ENCODE measurements around the gene CEP83.

The CEP83 gene

DNA sequence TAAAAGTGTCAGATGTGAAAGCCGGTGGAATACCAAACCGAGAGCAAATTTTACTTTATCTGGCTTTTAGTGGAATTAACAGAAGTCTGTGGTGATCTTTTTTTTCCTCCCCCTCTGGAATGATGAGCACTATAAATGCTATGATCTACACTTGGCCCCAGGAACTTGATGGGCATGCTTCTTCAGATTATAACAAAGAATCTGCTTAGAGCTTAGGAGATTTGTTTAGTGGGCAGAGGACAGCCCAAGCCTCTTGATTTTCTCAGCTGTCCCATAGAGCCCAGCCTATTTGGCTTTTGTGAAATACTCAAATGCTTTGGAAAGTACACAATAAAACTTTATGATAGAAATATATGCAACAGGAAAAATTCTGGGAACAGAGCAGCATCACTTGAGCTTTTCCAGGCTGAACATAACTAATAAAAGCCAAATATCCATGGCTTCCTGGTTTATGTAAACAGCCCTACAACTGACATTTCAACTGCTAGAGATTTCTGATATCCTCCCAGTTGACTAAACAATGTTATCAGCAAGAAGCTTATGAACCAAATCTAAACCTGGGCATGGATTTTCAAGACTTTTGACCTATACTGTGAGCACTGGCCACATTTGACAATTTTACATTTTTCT, 161.7 kb downstream of the CEP83 start:
- DNase-seq, result no peak

DNA sequence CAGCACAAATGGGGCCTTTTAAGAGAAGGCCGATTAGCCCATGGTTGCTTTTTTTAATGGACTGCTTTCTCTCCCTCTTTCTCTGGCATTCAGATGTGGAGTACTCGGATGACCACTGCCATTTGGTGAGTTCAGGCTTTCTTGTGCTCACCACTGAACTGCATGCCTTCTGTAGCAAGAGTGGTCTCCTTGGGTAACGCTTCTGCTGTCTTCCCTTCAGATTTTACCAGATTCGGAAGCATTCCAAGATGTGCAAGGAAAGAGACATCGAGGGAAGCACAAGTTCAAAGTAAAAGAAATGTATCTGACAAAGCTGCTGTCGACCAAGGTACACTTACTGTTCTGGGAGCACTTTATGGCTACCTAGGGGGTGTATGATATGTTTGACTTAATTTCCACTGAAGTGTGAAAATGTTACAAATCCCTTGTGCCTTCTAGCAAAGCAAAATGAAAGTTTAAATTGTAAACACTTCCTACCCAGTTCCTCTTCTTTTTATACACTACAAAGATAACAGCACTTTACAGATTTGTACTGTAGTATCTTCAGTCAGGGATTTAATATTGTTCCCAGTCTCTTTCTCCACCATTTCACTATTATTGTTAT, 162.5 kb downstream of the CEP83 start:
- DNase-seq, result no peak

DNA sequence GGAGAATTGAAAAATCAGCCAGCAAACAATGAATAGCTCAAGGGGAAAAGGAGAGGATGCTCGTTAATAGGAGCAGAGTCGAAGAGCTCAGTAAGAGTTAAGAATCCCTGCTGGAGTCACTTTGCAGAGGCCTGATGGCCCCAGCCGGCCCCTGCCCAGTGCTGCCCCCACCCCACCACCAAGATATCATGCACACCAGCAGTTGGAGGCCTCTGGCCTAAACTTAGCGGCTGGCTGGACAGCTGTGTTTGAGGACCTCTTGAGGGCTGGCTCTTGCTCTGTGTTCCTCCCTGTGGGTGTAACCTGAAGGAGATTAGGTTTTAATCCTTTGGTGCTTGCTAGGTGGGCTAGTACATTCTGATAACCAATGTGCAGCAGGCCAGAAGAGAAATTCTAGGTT, 169.3 kb downstream of the CEP83 start:
- DNase-seq, result no peak

DNA sequence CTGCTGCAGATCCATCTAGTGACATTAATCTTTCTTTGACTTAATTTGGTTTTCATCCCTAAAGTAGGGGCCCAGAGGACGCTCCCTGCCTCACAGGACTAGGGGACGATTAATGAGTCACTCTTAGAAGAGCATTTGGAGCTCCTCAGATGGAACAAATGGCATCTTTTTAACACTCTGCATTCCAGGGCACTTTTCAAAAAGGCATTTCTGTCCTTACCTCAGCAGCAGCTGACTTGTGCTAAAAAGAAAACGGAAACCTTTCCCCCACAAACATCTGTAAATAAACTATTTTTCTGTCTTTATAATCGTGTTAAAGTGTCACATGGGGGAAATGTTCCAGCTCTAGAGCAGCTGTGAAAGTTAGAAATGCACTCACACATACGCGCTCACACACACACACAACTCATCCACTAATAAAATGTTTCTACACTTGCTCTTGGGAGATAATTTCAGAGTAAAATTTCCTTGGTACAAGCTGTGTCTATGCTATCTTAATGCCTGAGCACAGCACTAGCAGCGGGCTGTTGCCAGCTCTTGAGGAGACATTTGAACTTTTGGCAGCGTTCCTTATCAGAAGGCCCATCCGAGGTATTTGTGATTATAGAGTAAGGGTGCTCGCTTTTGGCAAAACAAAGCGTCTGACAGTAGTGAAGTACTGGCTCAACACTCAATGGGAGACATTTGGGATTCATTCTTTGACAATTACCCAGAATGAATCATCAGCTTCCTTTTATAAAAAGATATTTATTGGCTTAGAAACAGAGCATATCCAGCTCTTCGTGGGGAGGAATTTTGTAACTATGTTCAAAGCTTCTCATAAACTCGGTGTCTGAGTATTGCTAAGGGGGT, 170.0 kb downstream of the CEP83 start:
- no peak for DNase-seq

DNA sequence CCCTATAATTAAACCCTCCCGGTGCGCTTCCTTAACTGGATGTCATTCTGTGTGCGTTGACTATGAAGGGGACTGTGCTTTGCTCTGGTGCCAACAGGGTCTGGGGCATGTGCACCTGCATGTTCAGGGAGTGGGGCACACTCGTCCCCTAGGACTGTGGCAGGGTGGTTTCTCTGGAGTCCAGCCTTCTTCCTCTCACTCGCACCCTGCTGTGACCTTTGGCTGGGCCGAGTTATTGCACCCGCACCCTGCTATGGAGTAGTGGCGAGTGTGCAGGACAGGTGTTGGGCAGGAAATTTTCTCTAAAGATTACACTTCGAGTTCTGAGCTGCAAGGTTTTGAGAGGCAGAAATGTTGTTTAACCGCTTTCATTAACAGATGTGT, 172.4 kb downstream of the CEP83 start:
- DNase-seq, result no peak

DNA sequence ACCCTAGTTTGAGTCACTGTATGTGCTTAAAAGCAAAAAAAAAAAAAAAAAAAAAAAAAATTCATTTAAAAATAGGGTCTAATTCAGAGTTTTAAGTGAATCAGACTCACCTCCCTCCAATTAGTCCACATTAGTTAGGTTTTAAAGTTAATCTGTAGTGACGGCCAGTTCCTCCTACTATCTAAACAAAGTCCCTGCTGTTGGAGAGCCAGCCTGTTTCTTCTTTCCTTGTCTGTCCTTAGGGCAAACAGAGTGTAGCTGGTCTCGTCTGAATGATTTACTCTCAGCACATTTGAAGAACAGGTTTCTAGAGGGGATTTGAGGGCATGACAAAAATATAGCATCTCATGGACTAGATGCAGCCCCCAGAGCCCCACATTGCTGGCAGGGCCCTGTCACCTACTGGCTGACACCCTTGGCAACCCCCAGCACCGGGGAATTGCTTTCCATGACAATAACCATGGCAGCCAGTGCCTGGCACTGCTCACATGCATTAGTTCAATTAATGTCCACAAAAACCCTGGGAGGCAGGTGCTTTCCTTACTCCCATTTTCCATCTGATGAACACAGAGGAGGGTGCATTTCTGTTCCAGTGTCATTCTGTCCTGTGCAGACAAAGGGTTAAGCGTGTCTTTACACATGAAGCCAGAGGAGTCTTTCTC, 173.0 kb downstream of the CEP83 start:
- DNase-seq, result no peak

DNA sequence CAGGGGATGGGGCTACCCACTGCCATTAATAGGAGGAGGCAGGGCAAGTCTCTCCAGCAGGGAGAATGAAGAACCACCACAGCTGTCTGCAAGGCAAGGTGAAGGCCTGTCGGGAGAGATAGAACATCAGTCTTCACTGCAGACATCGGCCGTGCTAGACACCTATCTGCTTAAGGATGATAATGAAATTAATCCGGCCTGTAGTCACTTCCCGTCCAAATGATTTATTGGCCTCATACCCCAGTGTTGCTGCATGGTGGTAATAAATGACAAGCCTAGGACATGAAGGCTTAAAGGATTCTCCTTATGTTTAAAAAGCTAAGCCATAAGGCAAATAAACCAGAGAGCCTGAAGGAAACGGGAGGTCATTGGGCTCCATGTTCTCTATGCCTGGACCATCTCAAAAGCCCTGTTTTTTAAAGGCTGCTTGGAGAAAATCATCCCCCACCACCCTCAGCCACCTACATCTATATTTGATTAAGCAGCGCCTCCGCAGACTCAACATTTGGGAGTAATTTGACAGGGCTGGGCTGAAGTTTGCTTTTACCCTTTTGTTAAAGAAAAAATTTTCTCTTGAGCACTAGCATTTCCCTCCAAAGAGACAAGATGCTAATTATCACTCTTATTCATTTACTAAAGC, 173.6 kb downstream of the CEP83 start:
- DNase-seq, result no peak

DNA sequence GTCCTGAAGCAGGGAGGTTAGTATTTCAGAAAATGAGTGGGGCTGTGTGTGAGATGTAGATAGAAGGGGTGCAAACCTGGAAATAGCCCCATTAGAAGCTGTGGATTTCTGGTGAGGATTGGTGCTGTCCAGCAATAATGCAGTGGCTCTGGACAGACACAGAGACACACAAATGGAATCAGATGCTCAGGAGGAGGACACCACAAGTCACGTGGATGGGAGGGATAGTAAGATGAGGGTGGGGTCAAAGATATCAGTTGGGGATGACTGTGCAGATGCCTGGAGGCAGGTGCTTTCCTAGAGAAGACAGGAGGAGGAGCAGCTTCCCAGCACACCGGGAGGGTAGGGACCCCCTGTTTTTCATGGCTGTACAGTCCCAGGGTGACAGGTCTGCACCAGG, 174.8 kb downstream of the CEP83 start:
- DNase-seq, result no peak

DNA sequence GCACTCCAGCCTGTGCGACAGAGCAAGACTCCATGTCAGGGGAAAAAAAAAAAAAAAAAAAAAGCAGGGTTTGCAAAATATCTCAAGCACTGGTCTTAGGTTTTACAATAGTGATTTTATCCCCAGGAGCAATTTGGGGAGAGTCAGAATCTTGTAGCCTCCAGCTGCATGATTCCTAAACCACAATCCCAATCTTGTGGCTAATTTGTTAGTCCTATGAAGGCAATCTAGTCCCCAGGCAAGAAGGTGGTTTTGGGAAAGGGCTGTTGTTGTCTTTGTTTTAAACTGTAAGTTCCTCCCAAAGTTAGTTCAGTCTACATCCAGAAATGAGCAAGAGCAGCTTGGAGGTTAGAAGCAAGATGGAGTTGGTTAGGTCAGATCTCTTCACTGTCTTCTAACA, 175.6 kb downstream of the CEP83 start:
- no peak for DNase-seq

DNA sequence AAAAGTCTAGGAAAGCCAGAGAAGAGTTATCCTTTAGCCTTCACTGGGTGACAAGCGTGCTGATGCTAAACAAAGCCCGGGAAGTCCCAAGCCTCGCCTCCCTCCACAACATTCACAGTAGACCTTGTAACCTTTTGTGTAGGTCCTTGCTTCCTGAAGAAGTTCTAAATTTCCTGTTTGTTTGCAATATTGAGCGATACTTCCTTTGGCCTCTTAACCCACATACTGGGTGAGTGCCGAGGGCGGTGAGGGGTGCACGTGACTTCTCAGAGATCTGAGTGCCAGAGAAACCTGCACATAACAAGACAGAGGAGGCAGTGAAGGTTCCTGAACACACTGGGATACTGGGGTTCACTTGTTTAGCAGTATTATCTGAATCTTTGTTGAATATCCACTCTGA, 177.0 kb downstream of the CEP83 start:
- peak; percentile 23 to 61 for DNase-seq

DNA sequence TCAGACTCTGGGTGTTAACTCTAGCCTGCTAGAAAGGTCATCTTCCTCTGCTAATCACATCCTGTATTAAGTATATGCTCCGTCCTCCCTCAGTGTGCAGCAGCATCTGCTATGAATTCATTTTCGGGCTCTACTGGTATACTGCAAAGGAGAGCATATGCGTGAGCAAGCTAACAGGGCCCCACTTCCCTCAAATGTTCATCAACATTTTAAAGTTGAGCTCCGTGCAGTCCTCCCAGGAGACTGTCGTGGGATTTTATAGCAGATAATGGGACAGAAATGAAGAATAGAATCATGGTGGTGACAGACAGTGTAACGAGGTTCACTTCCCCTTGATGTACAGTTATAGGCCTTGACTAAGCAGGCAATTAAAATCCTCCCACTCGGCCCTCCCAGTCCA, 179.6 kb downstream of the CEP83 start:
- DNase-seq, result no peak

DNA sequence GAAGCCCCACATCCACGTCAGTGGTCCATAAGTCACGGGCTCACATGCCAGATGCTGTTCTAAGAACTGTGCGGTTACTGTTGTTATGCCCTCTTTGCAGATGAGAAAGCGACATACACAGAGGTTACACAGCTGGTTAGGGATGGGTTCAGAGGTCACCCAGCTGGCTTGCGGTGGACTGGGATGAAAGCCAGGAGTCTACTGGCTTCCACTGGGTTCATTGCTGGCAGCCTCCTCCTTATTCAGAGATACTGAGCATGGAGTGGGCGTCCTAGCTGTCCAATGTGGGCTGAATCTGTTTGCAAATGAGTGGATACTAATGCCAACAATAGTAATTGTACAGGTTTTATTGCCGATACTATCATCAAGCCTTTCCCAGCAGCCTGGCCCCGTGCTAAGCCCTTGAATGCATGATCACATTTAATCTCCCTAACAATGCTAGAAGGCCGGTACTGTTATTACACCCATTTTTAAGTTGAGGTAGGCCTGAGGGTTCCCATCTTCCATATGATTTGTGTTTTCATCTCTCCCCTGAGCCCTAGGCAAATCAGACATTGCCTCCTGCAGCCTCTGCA, 182.2 kb downstream of the CEP83 start:
- DNase-seq, result no peak

DNA sequence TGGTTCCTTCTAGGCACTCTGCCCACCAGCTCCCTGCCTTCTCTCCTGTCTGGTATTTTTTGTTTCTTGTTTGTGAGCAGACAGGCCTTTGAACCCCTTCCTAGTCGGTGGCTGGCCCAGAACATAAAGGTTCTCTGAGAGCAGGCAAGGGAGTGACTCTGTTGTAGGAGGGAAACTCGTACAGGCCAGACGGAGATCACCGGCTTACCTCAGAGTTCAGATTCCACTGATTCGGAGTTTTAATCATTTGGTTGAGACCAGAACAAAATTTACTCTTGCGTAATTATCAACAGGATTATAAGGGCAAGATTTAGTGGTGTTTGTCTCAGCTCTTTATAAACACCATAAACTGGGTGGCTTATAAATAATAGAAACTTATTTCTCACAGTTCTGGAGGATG, 182.9 kb downstream of the CEP83 start:
- no peak for DNase-seq

DNA sequence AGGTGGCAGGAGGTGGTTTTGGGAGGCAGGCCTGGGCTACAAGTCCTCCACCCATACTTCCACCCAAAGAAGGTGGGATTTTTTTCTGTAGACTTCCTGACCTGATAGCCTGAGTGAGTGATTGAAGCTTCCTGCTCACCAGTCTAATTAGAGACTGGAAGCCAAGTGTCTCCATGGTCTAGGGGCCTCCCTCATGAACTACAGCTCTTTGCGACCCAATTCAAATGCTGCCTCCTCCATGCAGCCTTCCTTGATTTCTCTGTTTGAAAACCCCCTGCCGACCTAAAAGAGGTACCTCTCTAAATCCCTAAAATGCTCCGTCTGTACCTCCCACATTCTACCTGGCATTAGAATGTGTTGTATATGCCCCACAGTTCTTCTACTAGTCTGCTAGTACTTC, 186.4 kb downstream of the CEP83 start:
- DNase-seq, result no peak

DNA sequence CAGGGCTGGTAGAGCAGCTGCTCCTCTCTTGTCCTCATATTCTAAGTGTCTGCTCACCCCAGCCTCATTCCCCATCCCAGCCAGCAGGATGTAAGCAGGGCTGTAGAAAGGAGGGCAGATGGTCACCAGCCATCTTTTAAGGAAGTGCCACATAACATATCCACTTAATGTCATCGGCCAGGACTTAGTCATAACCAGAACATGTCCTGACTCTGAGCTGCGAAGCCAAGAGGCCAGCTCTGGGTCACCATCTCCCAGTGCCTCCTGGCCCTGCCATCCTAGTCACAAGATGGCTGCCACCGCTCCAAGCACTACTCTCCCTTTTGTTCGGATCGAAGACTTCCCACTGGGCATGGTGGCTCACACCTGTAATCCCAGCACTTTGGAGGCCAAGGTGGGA, 187.4 kb downstream of the CEP83 start:
- no peak for DNase-seq

DNA sequence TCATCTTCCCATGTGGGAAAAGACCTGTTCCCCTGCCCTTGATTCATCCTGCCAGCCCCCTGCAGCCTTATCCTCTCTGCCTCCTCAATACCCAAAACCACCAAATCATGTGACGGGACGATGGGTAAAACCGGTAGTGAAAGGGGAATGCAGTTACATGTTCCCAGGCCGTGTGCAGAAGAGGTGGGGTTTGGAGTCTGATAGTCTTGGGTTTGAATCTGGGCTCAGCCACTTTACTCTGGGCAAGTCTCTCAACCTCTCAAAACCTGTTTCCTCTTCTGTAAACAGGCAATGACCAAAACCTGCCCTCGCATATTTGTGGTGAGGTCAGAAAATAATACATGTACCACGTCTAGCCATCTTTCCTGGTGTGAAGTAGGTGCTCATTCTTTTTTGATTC, 188.3 kb downstream of the CEP83 start:
- peak in 1 of 2 donors; percentile 6 for DNase-seq

DNA sequence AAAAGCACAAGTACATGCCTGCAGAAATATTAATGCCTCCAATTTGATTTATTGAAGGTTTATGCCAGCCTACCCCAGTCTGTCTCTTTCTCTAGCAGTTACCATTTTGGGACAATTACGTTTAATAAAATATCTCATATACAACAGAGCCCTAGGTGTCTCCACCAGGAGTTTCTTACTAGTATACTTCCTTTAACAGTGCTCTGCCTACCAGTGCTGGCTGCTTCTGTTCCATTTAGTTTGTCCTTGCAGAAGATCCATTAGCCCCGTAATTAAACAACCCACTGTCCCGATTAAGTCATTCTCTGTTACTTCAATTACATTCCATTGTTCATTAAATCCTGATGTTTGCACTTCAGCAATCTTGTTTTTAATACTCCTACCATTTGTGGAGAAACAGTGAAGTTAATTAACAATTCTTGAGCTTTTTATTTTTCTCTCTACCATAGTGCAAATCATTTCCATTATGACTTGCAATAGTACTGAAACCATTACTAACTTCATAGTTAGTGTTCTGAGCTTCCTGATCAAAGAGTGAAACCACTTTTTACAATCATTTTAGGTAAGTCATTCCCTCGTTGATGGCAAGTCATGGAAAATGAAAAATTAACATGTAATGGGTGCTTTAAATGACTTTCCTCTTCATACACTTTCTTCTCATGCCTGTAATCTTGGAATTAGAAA, 190.2 kb downstream of the CEP83 start:
- DNase-seq, result no peak

DNA sequence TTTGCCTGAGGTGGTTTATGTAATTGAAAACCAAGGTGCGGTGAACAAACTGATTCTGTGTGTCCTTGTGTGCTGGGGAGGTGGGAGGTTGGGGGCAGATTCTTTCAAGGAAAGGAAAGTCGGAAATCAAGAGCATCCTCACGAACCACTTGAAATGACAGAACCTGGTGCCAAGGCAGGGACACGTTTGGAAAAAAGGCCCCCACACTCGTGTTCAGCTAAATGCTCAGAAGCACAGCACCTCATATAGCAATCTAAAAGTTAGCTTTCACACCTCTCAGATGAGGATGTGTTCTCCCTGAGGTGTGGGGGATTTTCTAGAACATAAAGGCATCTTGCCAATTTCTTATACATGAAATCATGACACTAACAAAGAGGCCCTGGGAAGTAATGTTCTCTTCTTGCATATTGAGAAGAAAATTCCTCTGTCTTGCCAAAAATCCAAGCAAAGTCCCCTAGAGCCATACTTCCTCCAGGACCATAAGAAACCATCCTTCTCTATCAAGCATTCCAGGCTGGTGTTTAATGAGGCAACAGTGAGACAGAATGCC, 191.7 kb downstream of the CEP83 start:
- no peak for DNase-seq

DNA sequence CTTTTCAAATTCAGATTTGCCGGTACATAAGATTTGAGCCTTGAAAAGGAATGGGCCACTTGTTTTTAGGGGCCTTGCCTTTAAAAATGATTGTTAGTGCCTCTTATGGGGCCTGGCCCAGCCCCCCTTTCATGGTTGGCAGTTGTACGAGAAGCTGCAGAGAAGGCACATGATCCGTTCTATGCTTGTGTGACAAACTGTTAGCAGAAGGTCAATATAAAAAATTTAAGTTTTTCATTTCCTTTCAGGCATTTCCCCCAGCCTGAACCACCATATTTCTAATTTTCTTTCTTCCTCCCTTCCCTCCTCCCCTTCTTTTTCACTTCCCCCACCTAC, 192.2 kb downstream of the CEP83 start:
- DNase-seq, result no peak

DNA sequence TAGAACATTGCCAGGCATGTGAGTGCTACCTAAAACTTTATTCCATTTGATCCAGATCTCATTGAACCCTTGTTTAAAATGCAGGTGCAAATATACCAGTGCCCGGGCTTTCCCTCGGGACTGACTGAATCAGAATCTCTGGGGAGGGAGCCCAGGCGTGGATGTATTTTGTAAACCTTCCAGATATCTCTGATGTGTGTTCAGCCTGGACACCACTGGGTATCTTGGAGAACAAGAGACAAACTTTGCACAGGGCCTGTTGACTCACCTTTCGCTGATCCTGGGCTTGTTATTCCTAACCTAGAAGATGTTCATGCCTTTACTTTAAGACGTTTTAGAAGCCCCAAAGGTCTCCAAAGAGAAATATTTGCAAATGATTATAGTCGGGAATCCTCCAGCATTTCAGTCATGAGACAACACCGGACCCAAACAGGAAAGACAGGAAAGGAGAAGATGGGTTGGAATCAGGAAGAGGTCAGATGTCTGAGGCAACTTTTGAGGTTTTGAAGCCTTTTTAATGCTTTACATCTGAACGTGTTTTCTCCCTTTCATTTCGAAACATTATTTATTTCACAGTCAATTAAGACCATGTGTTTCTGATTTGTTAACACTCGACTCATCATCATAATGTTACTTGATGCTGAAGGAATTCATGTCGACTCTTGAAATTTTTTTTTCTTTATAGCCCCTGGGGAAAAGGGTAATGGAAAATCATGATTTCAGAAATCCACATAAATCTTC, 192.7 kb downstream of the CEP83 start:
- no peak for DNase-seq

Data from CD4-positive, alpha-beta T cell treated with Interleukin-1 beta for 1 hour (primary cell).